Psoas muscle (tissue), 8 donors: ENCODE results near the gene SLC2A13. TPM values are rescaled to one million over a fixed set of nuclear protein-coding genes. Genes with fewer than 3 reads are reported as not detected.

Experiments used
- ATAC-seq, 4 donors: fragments of 200-7000 bp; cut with Tn5 transposase; one replicate each; pipeline ENCODE4 v1.9.1; 2020; ENCODE audit warnings: moderate library complexity in 3 of 4, mild to moderate bottlenecking in 2 of 4
- DNase-seq, 2 donors: peaks; one replicate each; pipeline ENCODE4 v3.0.0-alpha.2; 2020
- H3K27ac ChIP-seq: fragments of 200-600 bp; one replicate; pipeline ENCODE4 v1.8.0; 2022
- H3K27me3 ChIP-seq, 3 donors: fragments of 200-600 bp in 1 of 3; one replicate each; pipeline versions ENCODE4 v1.6.1 to v1.8.0; 2013 to 2022; ENCODE audit warnings: low read length in 2 of 3, mild to moderate bottlenecking in 2 of 3, moderate library complexity in 1 of 3; ENCODE audit not compliant: insufficient read depth in 3 of 3
- H3K36me3 ChIP-seq, 2 donors: fragments of 200-600 bp in 1 of 2; one replicate each; pipeline versions ENCODE4 v1.6.1 to v1.8.0; 2013 to 2022; ENCODE audit warnings: low read depth in 1 of 2, mild to moderate bottlenecking in 1 of 2, moderate library complexity in 1 of 2; ENCODE audit not compliant: insufficient read depth in 1 of 2
- H3K4me1 ChIP-seq: fragments of 200-600 bp; one replicate; pipeline ENCODE4 v1.8.0; 2022
- H3K4me3 ChIP-seq: fragments of 200-600 bp; one replicate; pipeline ENCODE4 v1.8.0; 2022; ENCODE audit warnings: mild to moderate bottlenecking
- H3K9me3 ChIP-seq: fragments of 200-600 bp; one replicate; pipeline ENCODE4 v1.8.0; 2022
- CTCF ChIP-seq: fragments of 200-600 bp; IDR thresholded peaks from one replicate; pipeline ENCODE4 v1.8.0; 2022; ENCODE audit warnings: antibody characterized with exemption
- WGBS, 3 donors: extraction: QIAGEN DNeasy Blood & Tissue Kit; methylation state at CpG; one replicate each; pipeline versions ENCODE4 v1.1.6 to v1.1.7; 2013; 5-methylcytosine and 5-hydroxymethylcytosine counted together
- intact Hi-C, 2 donors: fragments of 100-400 bp; cut with DNase I; formaldehyde crosslinking; loops; one replicate each; pipeline versions ENCODE4 v1.11.0 to v1.14.2; 2022
- polyA plus RNA-seq, 3 donors: library from polyadenylated mRNA; stranded (reverse); fragments of 200-250 nt; gene quantifications; one replicate each; pipeline ENCODE4 v1.2.3, GENCODE V29; 2013
- total RNA-seq, 4 donors: library from RNA; stranded (reverse); fragmentation: NEBNext Ultra II Directional in 2 of 4; extraction: Animal tissue kit (Norgen Biotek cat#: 25700) in 2 of 4; gene quantifications; one replicate each; pipeline versions ENCODE4 v1.2.1 to v1.2.4, GENCODE V29; 2021 to 2023
- donor health status: healthy with polysubstance abuse.
- donor health status: DM: no; HTN: no; CAD: no; lungs with moderate emphysema.
- donor health status: Bipolar disorder and iron deficiency.
- donor health status: healthy.
- donor health status: DM: yes; HTN: yes; CAD: no.
- donor health status: DM: no; HTN: no; CAD: no.
- donor health status: DM: no; HTN: no; CAD: no.
- donor health status: DM: yes; HTN: yes; CAD: no.

The SLC2A13 gene
- total and polyA plus RNA-seq, 7 donors = 0.39 to 1.7 (median 0.95) TPM

GRCh38 chr12:39846971-39847650, 258.8 kb downstream of the SLC2A13 start:
- WGBS, 3 donors = 38 to 55% (median 45%) methylated on average over 2 of the region's 2 CpGs
- Histone ChIP-seq H3K27ac (no peak overlapping the region), H3K4me3 (no peak overlapping the region), H3K36me3 (no peaks in the 10 kb centered on the region), H3K27me3 (no peaks in the 10 kb centered on the region), H3K9me3 (no peaks in the 10 kb centered on the region), H3K4me1 (no peaks in the 10 kb centered on the region)
- ATAC-seq = no peak
- no peak for TF ChIP-seq CTCF
- intact Hi-C loops = no loop called here
- no peak for DNase-seq

- DNase-seq = no peak
- no peaks in the 10 kb centered on the region for H3K4me1 ChIP-seq
- H3K4me3 ChIP-seq = no peak overlapping the region
- WGBS, 3 donors = 77 to 90% (median 79%) methylated on average over 2 of the region's 2 CpGs
- no peaks in the 10 kb centered on the region for H3K36me3 ChIP-seq
- no peak for TF ChIP-seq CTCF
- no peak overlapping the region for H3K27ac ChIP-seq
- ATAC-seq = no peak
- H3K9me3 ChIP-seq = no peaks in the 10 kb centered on the region
- H3K27me3 ChIP-seq = no peaks in the 10 kb centered on the region
- intact Hi-C loops = no loop called here
Measured at GRCh38 chr12:39846304-39846703, 259.6 kb downstream of the SLC2A13 start.

DNA sequence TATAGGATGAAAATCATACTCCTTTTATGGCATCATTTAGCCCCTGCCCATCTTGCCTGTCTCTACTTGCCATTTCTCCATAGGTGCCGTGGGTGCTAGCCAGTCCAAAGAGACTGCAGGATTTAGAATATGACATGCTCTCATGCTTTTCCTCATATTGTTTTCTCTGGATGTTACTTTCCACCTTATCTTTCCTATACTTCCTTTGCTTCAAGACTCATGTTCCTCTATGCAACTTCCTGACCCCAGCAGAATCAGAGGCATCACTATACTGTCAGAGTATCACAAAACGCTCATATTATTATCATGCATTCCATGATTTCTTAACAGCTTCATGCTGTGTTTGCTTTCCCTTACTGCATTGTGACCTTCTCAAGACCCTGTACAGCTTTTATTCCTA, 265.5 kb downstream of the SLC2A13 start:
- DNase-seq (no peak), ATAC-seq (no peak)
- intact Hi-C loops = no loop called here
- Histone ChIP-seq H3K36me3 (no peaks in the 10 kb centered on the region), H3K27ac (no peak overlapping the region), H3K4me3 (no peak overlapping the region), H3K9me3 (no peaks in the 10 kb centered on the region), H3K27me3 (no peaks in the 10 kb centered on the region), H3K4me1 (no peaks in the 10 kb centered on the region)
- no peak for TF ChIP-seq CTCF
- 79 to 83% (median 80%) methylated on average over 2 of the region's 2 CpGs for WGBS, 3 donors

DNA sequence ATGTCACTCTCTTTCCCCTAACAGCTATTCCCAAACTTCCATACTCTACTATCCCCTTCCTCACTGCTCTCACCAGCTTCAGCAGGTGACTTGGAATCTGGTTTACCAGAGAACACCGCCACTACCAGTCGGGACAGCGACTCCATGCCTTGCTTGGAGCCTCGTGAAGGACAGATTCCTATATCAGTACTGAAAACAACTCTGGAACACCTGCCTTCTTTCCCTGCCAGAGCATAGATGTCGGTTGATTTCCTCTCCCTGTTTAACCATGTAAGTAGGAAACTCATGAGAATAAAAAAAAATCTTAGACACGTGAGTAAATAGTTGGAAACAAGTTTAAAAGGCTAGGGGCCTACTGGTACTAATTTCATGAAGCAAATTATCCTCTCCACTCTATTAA, 266.8 kb downstream of the SLC2A13 start:
- Histone ChIP-seq H3K4me3 (no peak overlapping the region), H3K4me1 (no peaks in the 10 kb centered on the region), H3K27me3 (no peaks in the 10 kb centered on the region), H3K36me3 (no peaks in the 10 kb centered on the region), H3K27ac (no peak overlapping the region), H3K9me3 (no peaks in the 10 kb centered on the region)
- ATAC-seq = no peak
- intact Hi-C loops = no loop called here
- 79 to 82% (median 80%) methylated on average over 6 of the region's 6 CpGs for WGBS, 3 donors
- DNase-seq = no peak
- no peak for TF ChIP-seq CTCF
